Activated CD8-positive, alpha-beta memory T cell treated with anti-CD3 and anti-CD28 coated beads for 36 hours (primary cell): ENCODE data around the gene LSM2. TPM values are rescaled to one million over a fixed set of nuclear protein-coding genes. Genes with fewer than 3 reads are reported as not detected.
"Not testable (repeated sequence)": the region's sequence is repeated elsewhere in the genome, so short reads cannot be mapped to it uniquely, and the experiment has no call there.

Experiments used
- CTCF ChIA-PET: fragments of 350-600 bp; sonication (Branson Sonifier 250); formaldehyde crosslinking; loops from one replicate; lab custom pipeline; 2021; ENCODE audit warnings: antibody characterized with exemption; lab: Charles Lee
- POLR2A ChIA-PET: fragments of 350-600 bp; sonication (Branson Sonifier 250); formaldehyde crosslinking; loops from one replicate; lab custom pipeline; 2021; ENCODE audit warnings: antibody characterized with exemption; lab: Charles Lee
- total RNA-seq, 2 experiments: library from RNA; stranded (reverse); gene quantifications; one replicate each; pipeline ENCODE4 v1.2.3, GENCODE V29; 2021

LSM2 gene
- 100 to 1,000 TPM; 154 to 166 TPM for total RNA-seq

- ChIA-PET POLR2A (interaction anchor here (0.6 to 3.1 kb wide), 13 partner anchors 8 to 1184 kb away, joined by 3 to 20 read pairs (median 4); partner anchors contain the start of genes GPANK1, HSPA1A, HSPA1B and HSPA1L), CTCF (interaction anchor here (0.6 to 2.0 kb wide), 10 partner anchors 9 to 1518 kb away, joined by 3 to 10 read pairs (median 4); partner anchors contain the start of genes HSPA1B and VARS1)
Observed at GRCh38 chr6:31806470-31807272, at the start of gene LSM2. LSM2 (minus strand) TSS chr6:31806966; CDS start chr6:31806757, 209 bp downstream.

- POLR2A ChIA-PET, CTCF ChIA-PET: not testable (repeated sequence)
Observed at GRCh38 chr6:31851980-31852718, 45.4 kb upstream of the LSM2 start.

- POLR2A ChIA-PET = no interaction called here
- CTCF ChIA-PET = no interaction called here
Observed at GRCh38 chr6:31851485-31851832, 44.7 kb upstream of the LSM2 start.

- POLR2A ChIA-PET = interaction anchor here (0.5 kb wide), 1 partner anchor 67 kb away, joined by 5 read pairs; no protein-coding TSS in a partner anchor
- CTCF ChIA-PET = no interaction called here
Observed at GRCh38 chr6:31850765-31851484, 44.2 kb upstream of the LSM2 start.

GRCh38 chr6:31847276-31847978 lies 40.7 kb upstream of the LSM2 start:
- CTCF ChIA-PET = no interaction called here
- POLR2A ChIA-PET = interaction anchor here (0.6 kb wide), 2 partner anchors 12 to 15 kb away, joined by 3 to 9 read pairs; partner anchors contain the start of gene NEU1

GRCh38 chr6:31844507-31844906 lies 37.7 kb upstream of the LSM2 start:
- ChIA-PET CTCF (no interaction called here), POLR2A (interaction anchor here (1.3 to 2.3 kb wide), 2 partner anchors 9 to 18 kb away, joined by 6 to 9 read pairs; partner anchors contain the start of gene NEU1)

GRCh38 chr6:31842053-31842452 lies 35.3 kb upstream of the LSM2 start:
- CTCF ChIA-PET = no interaction called here
- POLR2A ChIA-PET = no interaction called here

GRCh38 chr6:31839779-31840126 lies 33.0 kb upstream of the LSM2 start:
- POLR2A ChIA-PET = interaction anchor here (0.8 kb wide), 1 partner anchor 12 kb away, joined by 3 read pairs; the partner anchor contains the start of gene HSPA1B
- CTCF ChIA-PET = interaction anchor here (0.5 kb wide), 1 partner anchor 9 kb away, joined by 3 read pairs; no protein-coding TSS in a partner anchor

- ChIA-PET POLR2A (interaction anchor here (1.7 kb wide), 1 partner anchor 9 kb away, joined by 4 read pairs; no protein-coding TSS in a partner anchor), CTCF (interaction anchor here (0.9 kb wide), 2 partner anchors 28 to 68 kb away, joined by 3 to 4 read pairs; no protein-coding TSS in a partner anchor)
Observed at GRCh38 chr6:31838968-31839367, 32.2 kb upstream of the LSM2 start.

- POLR2A ChIA-PET = interaction anchor here (0.6 to 1.7 kb wide), 3 partner anchors 8 to 260 kb away, joined by 3 to 7 read pairs (median 4); no protein-coding TSS in a partner anchor
- CTCF ChIA-PET = interaction anchor here (0.6 kb wide), 1 partner anchor 52 kb away, joined by 3 read pairs; no protein-coding TSS in a partner anchor
Observed at GRCh38 chr6:31838114-31838553, 31.4 kb upstream of the LSM2 start.

- ChIA-PET CTCF (interaction anchor here (0.6 to 3.1 kb wide), 5 partner anchors 26 to 98 kb away, joined by 3 to 8 read pairs (median 4); partner anchors contain the start of genes MSH5 and NEU1), POLR2A (interaction anchor here (0.7 to 1.7 kb wide), 3 partner anchors 8 to 25 kb away, joined by 4 read pairs; partner anchors contain the start of gene NEU1)
Observed at GRCh38 chr6:31837369-31838113, 30.8 kb upstream of the LSM2 start.

- ChIA-PET CTCF (interaction anchor here (0.6 to 3.1 kb wide), 6 partner anchors 26 to 97 kb away, joined by 3 to 8 read pairs (median 4); partner anchors contain the start of genes MSH5 and NEU1), POLR2A (interaction anchor here (0.7 to 1.2 kb wide), 4 partner anchors 23 to 40 kb away, joined by 3 to 7 read pairs (median 4); partner anchors contain the start of gene NEU1)
Observed at GRCh38 chr6:31836474-31837368, 30.0 kb upstream of the LSM2 start.

GRCh38 chr6:31836047-31836473 lies 29.3 kb upstream of the LSM2 start:
- POLR2A ChIA-PET = interaction anchor here (0.7 to 1.4 kb wide), 4 partner anchors 9 to 39 kb away, joined by 3 to 7 read pairs (median 4); partner anchors contain the start of gene NEU1
- CTCF ChIA-PET = interaction anchor here (0.7 to 3.1 kb wide), 6 partner anchors 27 to 153 kb away, joined by 3 to 8 read pairs (median 4); partner anchors contain the start of genes NEU1 and VARS1

- POLR2A ChIA-PET = interaction anchor here (0.6 to 1.7 kb wide), 11 partner anchors 9 to 1216 kb away, joined by 3 to 9 read pairs (median 5); partner anchors contain the start of gene NEU1
Observed at GRCh38 chr6:31834367-31835250, 27.8 kb upstream of the LSM2 start.

More at GRCh38 chr6:31834367-31835250, 27.8 kb upstream of the LSM2 start:
- CTCF ChIA-PET = interaction anchor here (0.7 to 3.1 kb wide), 5 partner anchors 22 to 170 kb away, joined by 3 to 8 read pairs (median 5); partner anchors contain the start of genes NEU1 and VARS1
